Thyroid gland (tissue), 4 donors: Measurements from ENCODE around the gene CNFN. TPM values are rescaled to one million over a fixed set of nuclear protein-coding genes. Genes with fewer than 3 reads are reported as not detected.

Source experiments
- DNase-seq, 2 donors: peaks; one replicate each; pipeline ENCODE4 v3.0.0-alpha.2; 2019
- H3K27ac ChIP-seq, 3 donors: fragments of 200-600 bp; sonication (generic); 1 replicate in 2 of 3; 2 replicates in 1 of 3; pipeline ENCODE4 v1.5.1; 2016 to 2019; ENCODE audit warnings: mild to moderate bottlenecking in 1 of 3, moderate library complexity in 1 of 3
- H3K27me3 ChIP-seq: fragments of 200-600 bp; sonication (generic); one replicate; pipeline ENCODE4 v1.5.1; 2019
- H3K36me3 ChIP-seq, 2 donors: fragments of 200-600 bp; sonication (generic); one replicate each; pipeline ENCODE4 v1.5.1; 2016 to 2019
- H3K4me1 ChIP-seq, 2 donors: fragments of 200-600 bp; sonication (generic); one replicate each; pipeline ENCODE4 v1.5.1; 2017 to 2019
- H3K4me3 ChIP-seq, 3 donors: fragments of 200-600 bp; sonication (generic); replicated peaks in 1 of 3; 1 replicate in 2 of 3; 2 replicates in 1 of 3; pipeline ENCODE4 v1.5.1; 2016; ENCODE audit warnings: mild to moderate bottlenecking in 1 of 3
- H3K9me3 ChIP-seq: fragments of 200-600 bp; sonication (generic); one replicate; pipeline ENCODE4 v1.5.1; 2017
- CTCF ChIP-seq, 6 experiments: fragments of 200-600 bp in 3 of 6; fragments of 450-650 bp in 3 of 6; sonication (generic) in 3 of 6; IDR thresholded peaks; one replicate each; pipeline ENCODE4 v1.5.1; 2016 to 2019; ENCODE audit warnings: antibody characterized with exemption in 6 of 6, mild to moderate bottlenecking in 2 of 6, inconsistent platforms in 1 of 6, moderate library complexity in 1 of 6
- POLR2A ChIP-seq, 2 donors: fragments of 450-650 bp; IDR thresholded peaks; one replicate each; pipeline ENCODE4 v1.6.1; 2017; ENCODE audit warnings: antibody characterized with exemption in 2 of 2, mild to moderate bottlenecking in 2 of 2, moderate library complexity in 1 of 2
- WGBS, 2 donors: methylation state at CpG; one replicate each; pipeline ENCODE4 v1.1.5; 2017; 5-methylcytosine and 5-hydroxymethylcytosine counted together
- intact Hi-C: fragments of 100-400 bp; cut with DNase I; formaldehyde crosslinking; loops from one replicate; pipeline ENCODE4 v1.15.1; 2023
- total RNA-seq, 4 donors: library from RNA; depleted of rRNA; stranded (reverse); fragments of >200 nt; gene quantifications; one replicate each; pipeline ENCODE4 v1.2.3, GENCODE V29; 2016

The CNFN gene
- total RNA-seq, 4 donors from 2014 or later = 1.0 TPM; not detected in 3

GRCh38 chr19:42411581-42412178 lies 21.6 kb upstream of the CNFN start:
- TF ChIP-seq CTCF (IDR thresholded peaks at IDR 0.05) (no peak), POLR2A (IDR thresholded peaks at IDR 0.05) (no peak)
- no peaks in the 10 kb centered on the region for H3K9me3 ChIP-seq
- peaks cover 4 to 9% of the 10 kb centered on the region in 2 donors for H3K4me1 ChIP-seq
- H3K36me3 ChIP-seq = no peaks in the 10 kb centered on the region
- H3K27ac ChIP-seq = no peak overlapping the region
- intact Hi-C loops = no loop called here
- WGBS, 2 donors = 90 to 93% methylated on average over 8 of the region's 8 CpGs
- DNase-seq = no peak
- no peak overlapping the region for H3K4me3 ChIP-seq
- H3K27me3 ChIP-seq = no peaks in the 10 kb centered on the region

- H3K36me3 ChIP-seq = no peaks in the 10 kb centered on the region
- no peak for DNase-seq
- H3K4me1 ChIP-seq = peaks cover 4 to 9% of the 10 kb centered on the region in 2 donors
- intact Hi-C loops = no loop called here
- WGBS, 2 donors = 96% methylated on average over 20 to 24 of the region's 30 CpGs
- no peak for TF ChIP-seq POLR2A (IDR thresholded peaks at IDR 0.05)
- TF ChIP-seq CTCF (IDR thresholded peaks at IDR 0.05) = no peak
- H3K9me3 ChIP-seq = no peaks in the 10 kb centered on the region
- no peaks in the 10 kb centered on the region for H3K27me3 ChIP-seq
- H3K4me3 ChIP-seq = no peak overlapping the region
- H3K27ac ChIP-seq = no peak overlapping the region
Measured at GRCh38 chr19:42410371-42410770, 20.3 kb upstream of the CNFN start.

- DNase-seq = no peak
- Histone ChIP-seq H3K36me3 (no peaks in the 10 kb centered on the region), H3K4me3 (no peak overlapping the region), H3K4me1 (peaks cover 4 to 9% of the 10 kb centered on the region in 2 donors), H3K9me3 (no peaks in the 10 kb centered on the region), H3K27ac (no peak overlapping the region), H3K27me3 (no peaks in the 10 kb centered on the region)
- TF ChIP-seq CTCF (IDR thresholded peaks at IDR 0.05) (no peak), POLR2A (IDR thresholded peaks at IDR 0.05) (no peak)
- intact Hi-C loops = no loop called here
- 61 to 75% methylated on average over 6 of the region's 6 CpGs for WGBS, 2 donors
Measured at GRCh38 chr19:42409477-42409876, 19.4 kb upstream of the CNFN start.

GRCh38 chr19:42407816-42408175 lies 17.7 kb upstream of the CNFN start:
- WGBS, 2 donors = 94 to 98% methylated on average over 10 of the region's 10 CpGs
- H3K27ac ChIP-seq = no peak overlapping the region
- no peak for TF ChIP-seq POLR2A (IDR thresholded peaks at IDR 0.05)
- TF ChIP-seq CTCF (IDR thresholded peaks at IDR 0.05) = no peak

GRCh38 chr19:42407085-42407815 lies 17.2 kb upstream of the CNFN start:
- Histone ChIP-seq H3K27me3 (no peaks in the 10 kb centered on the region), H3K4me1 (peaks cover 8 to 12% of the 10 kb centered on the region in 2 donors), H3K4me3 (no peak overlapping the region), H3K27ac (no peak overlapping the region), H3K9me3 (no peaks in the 10 kb centered on the region), H3K36me3 (no peaks in the 10 kb centered on the region)
- WGBS, 2 donors = 95% methylated on average over 23 to 30 of the region's 30 CpGs
- intact Hi-C loops = no loop called here
- TF ChIP-seq CTCF (IDR thresholded peaks at IDR 0.05) = no peak
- TF ChIP-seq POLR2A (IDR thresholded peaks at IDR 0.05) = no peak
- DNase-seq = no peak

More at GRCh38 chr19:42407816-42408175, 17.7 kb upstream of the CNFN start:
- intact Hi-C loops = no loop called here
- DNase-seq = no peak
- Histone ChIP-seq H3K4me1 (peaks cover 4 to 9% of the 10 kb centered on the region in 2 donors), H3K4me3 (no peak overlapping the region), H3K36me3 (no peaks in the 10 kb centered on the region), H3K9me3 (no peaks in the 10 kb centered on the region), H3K27me3 (no peaks in the 10 kb centered on the region)
